NCI-H146 (cell line): ENCODE results near the gene ANKRD61.
"Not testable (repeated sequence)": the region's sequence is repeated elsewhere in the genome, so short reads cannot be mapped to it uniquely, and the experiment has no call there.

Experiments
- DNase-seq: peaks from one replicate; lab custom pipeline; 2025; lab: John Stamatoyannopoulos, UW

The ANKRD61 gene

GRCh38 chr7:6030988-6031387 is at the start of gene ANKRD61:
Gene ANKRD61, plus strand, starts transcription at chr7:6031376. Its CDS starts 0 bp downstream, at chr7:6031376.
- DNase-seq: no peak

DNA sequence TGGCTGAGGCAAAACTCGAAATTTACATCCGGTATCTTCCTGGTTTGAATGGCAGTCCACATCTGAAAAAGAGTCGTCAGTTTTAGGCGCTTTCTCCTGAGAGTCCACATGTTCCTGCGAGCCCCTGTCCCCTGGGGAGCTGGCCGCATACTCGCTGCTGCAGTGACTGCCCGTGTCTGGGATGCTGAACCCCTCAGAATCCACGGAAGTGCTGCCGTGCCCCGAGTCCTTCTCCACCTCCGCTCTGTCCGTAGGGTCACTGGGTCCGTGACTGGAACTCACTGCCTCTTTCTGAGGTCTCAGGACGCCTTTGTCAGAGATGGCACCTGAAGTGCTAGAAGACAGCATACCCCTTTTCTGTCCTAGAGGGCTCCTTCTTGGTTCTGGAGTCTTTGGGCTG is 44.1 kb upstream of the ANKRD61 start:
- not testable (repeated sequence) for DNase-seq

GRCh38 chr7:5997210-5997808 is 33.9 kb upstream of the ANKRD61 start:
- peak; percentile 62 for DNase-seq

- DNase-seq: no peak
These were observed 23.8 kb upstream of the ANKRD61 start for GRCh38 chr7:6007386-6007785.

DNA sequence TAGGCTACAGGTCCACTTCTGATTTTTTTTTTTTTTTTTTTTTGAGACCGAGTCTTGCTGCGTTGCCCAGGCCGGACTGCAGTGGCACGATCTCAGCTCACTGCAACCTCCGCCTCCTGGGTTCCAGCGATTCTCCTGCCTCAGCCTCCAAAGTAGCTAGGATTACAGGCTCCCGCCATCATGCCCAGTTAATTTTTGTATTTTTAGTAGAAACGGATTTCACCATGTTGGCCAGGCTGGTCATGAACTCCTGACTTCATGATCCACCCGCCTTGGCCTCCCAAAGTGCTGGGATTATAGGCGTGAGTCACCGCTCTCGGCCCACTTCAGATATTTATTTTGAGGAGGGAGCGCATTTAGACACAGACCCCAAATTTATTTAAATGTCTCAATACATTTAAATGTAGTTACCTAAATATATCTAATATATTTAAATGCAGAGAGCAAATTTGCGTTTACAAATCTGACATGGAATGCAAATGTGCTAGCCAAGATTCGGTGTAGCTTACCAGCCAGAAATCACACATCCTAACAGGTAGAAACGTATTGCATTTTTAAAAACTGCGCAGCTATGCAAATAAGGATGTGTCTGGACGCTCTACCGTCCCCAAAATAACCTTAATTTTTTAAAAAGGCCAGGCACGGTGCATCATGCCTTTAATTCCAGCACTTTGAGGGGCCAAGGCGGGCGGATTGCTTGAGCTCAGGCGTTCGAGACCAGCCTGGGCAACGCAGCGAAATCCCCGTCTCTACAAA is 23.2 kb upstream of the ANKRD61 start:
- not testable (repeated sequence) for DNase-seq

GRCh38 chr7:6008668-6009611 is 22.2 kb upstream of the ANKRD61 start, which contains the start of the genes AIMP2 and PMS2:
Gene AIMP2, plus strand, starts transcription at chr7:6009272. Its CDS starts 92 bp downstream, at chr7:6009364.
Gene PMS2, minus strand, starts transcription at chr7:6009049. Its CDS starts 30 bp downstream, at chr7:6009019.
- peak; percentile 98 for DNase-seq

GRCh38 chr7:6010370-6010769 is 20.8 kb upstream of the ANKRD61 start:
- DNase-seq: not testable (repeated sequence)

GRCh38 chr7:6011541-6011940 is 19.6 kb upstream of the ANKRD61 start:
- DNase-seq: no peak

- no peak for DNase-seq
These were observed 18.6 kb upstream of the ANKRD61 start for GRCh38 chr7:6012355-6013104.

- DNase-seq: no peak
These were observed 15.1 kb upstream of the ANKRD61 start for GRCh38 chr7:6015917-6016652.

DNA sequence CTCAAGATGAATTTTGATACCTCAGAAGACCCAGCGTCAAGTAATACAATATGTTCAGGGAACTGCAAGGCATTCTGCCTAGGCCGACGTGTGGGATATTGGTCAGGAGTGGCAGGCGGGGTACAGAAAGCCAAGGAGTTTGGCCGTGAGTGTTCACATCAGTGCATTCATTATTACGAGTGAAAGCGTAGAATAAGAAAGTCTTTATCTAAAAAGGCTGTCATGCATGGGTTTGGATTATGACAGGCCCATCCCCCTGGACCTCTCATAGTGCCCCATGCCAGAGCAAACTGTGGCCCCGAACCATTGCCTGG is 14.6 kb upstream of the ANKRD61 start:
- DNase-seq: no peak

DNA sequence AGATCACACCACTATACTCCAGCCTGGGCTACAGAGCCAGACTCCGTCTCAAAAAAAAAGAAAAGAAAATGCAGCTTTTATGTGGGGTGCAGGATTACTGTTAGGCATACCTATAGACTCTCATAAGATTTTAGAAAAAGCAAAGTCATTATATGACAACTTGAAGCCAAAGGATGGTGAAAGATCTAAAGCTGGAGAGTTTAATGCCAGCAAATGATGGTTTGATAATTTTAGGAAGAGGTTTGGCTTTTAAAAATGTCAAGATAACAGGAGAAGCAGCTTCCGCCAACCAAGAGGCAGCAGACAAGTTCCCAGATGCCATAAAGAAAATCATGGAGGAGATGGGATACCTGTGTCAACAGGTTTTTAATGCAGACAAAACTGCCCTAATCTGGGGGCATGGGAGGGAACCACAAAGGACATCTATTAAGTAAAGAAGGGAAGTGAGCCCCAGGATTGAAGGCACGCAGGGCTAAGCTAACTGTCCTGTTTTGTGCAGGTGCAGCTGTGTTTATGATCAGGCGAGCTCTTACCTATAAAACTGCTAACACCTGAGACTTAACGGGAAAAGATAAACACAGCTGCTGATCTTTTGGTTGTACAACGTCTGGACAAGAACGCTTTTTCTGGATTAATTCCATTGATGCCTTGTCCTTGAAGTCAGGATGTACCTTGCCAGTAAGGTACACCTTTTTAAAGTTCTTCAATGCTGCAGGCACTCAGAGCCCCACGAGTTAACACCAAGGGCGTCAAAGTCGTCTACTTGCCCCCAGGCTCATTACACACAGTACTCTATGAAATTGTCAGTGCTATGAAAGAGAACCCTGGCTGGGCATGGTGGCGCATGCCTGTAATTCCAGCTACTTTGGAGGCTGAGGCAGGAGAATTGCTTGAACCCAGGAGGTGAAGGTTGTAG is 10.5 kb upstream of the ANKRD61 start:
- DNase-seq: peak; percentile 86

- DNase-seq: no peak
These were observed 8.5 kb upstream of the ANKRD61 start for GRCh38 chr7:6022707-6023106.

DNA sequence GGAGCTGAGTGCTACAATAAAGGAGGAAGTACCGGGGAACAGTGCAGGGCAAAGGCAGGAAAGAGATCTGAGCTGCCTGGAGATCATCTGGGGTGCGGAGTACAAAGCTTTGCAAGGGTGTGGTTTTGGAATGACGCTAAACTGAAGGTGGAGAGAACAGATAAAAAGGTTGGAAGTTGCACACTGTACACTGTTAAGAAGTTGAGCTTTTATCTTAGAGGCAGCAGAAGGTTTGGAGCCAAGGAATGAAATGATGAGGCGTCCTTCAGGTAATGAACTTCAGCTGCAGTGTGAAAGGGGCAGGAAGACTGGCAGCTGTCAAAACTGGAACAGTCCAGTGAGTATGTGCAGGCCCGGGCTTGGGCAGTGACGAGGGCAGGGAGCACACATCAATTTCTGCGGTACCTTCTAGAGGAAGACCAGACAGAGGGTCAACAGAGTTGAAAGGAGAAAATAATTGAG is 7.2 kb upstream of the ANKRD61 start:
- no peak for DNase-seq

DNA sequence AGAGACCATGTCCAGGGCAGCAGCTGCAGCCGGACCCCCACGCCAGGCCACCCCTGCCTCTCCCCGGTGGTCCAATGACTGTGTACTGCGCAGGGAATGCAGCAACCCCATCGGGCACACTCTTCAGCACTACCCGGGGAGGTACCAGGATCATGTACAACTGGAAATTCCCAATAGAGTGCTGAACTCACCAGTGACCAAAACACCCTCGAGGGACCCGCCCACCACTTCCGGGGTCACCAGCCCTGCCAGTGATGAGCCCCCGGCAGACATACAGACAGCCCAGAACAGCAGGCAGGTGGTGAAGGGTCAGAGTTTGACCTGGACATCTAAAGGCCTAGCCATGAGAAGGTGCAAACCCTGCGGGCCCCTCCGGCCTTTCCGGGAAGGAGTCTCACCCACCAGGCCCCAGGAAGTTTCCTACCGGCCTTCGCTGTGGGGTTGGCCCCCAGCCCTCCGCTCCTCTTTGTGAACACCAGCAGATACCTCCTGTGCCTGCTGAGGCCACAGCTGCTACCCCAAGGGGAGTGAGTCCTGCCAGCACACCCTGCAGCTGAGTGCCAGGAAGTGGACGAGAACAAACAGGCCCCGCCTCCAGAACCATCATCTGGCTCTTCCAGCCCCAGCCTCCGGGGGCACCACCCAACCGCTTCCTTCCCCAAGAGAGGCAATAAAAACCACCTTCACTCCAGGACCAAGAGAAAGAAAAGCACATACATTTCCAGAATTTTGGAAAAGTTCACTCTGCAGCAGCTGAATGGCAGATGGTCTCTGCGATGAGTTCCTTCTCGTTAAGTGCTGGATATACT is 5.0 kb upstream of the ANKRD61 start:
- DNase-seq: peak; percentile 34

DNA sequence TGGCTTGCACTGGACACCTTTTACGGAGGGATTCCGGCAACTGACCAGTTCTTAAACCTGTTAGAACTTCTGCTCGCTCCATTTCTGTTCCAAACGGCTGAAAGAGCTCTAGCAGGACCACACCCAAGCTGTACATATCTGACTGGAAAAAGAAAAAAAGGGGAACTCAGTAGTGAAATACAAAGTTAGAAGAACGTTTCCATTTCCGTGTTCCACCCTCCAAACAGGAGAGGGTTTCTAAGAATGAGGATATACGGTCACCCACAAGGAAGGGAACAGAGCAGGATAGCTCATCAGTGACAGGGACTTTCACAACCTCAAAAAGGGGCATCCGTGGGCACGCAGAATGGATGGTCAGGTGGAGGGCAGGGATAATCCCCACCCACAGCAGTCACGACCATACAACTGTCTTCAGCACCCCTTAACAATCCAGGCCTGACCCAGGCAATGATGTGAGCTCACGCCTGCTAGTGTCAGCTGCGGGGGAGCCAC is 4.3 kb upstream of the ANKRD61 start:
- DNase-seq: no peak

DNA sequence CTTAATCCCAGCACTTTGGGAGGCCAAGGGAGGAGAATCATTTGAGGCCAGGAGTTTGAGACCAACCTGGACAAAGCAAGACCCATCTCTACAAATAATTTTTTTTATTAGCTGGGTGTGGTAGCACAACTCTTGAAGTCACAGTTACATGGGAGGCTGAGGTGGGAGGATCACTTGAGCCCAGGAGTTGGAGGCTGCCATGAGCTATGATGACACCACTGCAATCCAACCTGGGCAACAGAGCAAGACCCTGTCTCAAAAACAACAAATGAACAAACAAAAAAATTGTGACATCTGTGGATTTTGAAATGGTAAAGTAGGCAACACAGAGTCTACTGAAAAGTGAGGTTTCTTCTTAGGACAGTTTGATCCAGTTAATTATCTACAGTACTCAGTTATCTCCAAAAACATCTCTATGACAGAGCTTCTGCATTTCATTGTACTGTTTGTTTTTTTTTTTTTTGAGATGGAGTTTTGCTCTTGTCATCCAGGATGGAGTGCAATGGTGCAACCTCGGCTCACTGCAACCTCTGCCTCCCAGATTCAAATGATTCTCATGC is 3.3 kb upstream of the ANKRD61 start:
- DNase-seq: no peak

DNA sequence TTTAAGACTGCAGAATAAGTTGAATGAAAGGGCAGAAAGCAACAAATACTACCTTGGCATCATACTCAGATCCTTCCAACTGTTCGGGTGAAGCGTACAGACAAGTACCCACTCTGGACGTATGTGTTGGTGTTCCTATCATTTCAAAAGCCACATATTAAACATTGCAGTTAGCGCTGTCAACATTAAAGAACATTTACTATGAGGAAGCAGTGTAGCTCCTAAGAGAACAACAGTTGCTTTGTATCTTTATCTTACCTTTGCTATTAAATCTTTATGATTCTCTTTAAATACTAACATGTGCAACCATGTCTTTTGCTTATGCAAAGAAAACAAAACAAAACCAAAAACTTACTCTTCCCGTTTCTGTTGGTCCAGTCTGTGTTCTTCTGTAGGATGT is 2.6 kb upstream of the ANKRD61 start:
- DNase-seq: no peak

- no peak for DNase-seq
These were observed 391 bp downstream of the ANKRD61 start for GRCh38 chr7:6031567-6031966.
